GM23248 (cell line): Measurements from ENCODE around the gene GPR83.

Source experiments
- EZH2 ChIP-seq: fragments of 200-600 bp; sonication (generic); IDR thresholded peaks from 2 replicates; pipeline ENCODE4 v1.6.1; 2018; ENCODE audit warnings: antibody characterized with exemption, mild to moderate bottlenecking; ENCODE audit not compliant: insufficient read depth, poor library complexity, severe bottlenecking
- EZH2phosphoT487 ChIP-seq: fragments of 200-600 bp; sonication (generic); IDR thresholded peaks from 2 replicates; pipeline ENCODE4 v1.6.1; 2018; ENCODE audit warnings: antibody characterized with exemption, moderate library complexity, mild to moderate bottlenecking, low read depth; ENCODE audit not compliant: insufficient read depth

DNA sequence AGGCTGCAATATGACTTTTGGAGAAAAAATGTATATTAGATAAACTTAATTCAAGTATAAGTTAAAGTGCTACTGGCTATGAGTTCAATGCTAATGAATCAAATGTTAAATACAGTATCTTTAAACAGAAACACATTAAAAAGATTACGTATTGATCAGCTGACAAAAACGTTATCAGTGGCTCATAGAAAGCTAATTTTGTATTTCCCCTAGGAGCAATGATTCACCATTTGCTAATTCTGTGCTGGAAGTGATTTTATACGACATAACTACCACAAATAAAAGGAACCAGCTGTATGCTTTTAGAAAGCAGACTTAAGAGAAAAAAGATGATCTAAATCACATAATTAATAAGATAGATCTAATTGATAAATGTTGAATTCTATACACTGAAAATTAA lies 48.8 kb upstream of the GPR83 start:
- TF ChIP-seq EZH2phosphoT487: no peak
- no peak for TF ChIP-seq EZH2
